Spinal cord (tissue), 10 donors: ENCODE measurements around the gene PRSS56. TPM values are rescaled to one million over a fixed set of nuclear protein-coding genes. Genes with fewer than 3 reads are reported as not detected.

Experiments used
- DNase-seq, 6 donors: peaks; one replicate each; pipeline versions ENCODE4 v3.0.0 to v3.0.0-alpha.2; 2013 to 2015; ENCODE audit warnings: low spot score in 6 of 6, low read depth in 4 of 6
- H3K27ac ChIP-seq: one replicate; pipeline ENCODE4 v1.5.1; 2013; ENCODE audit warnings: low read depth, low read length, control low read depth
- H3K27me3 ChIP-seq: one replicate; pipeline ENCODE4 v1.6.1; 2013; ENCODE audit warnings: low read length; ENCODE audit not compliant: control insufficient read depth, insufficient read depth
- H3K36me3 ChIP-seq: one replicate; pipeline ENCODE4 v1.6.1; 2013; ENCODE audit warnings: low read length; ENCODE audit not compliant: control insufficient read depth, insufficient read depth
- H3K4me1 ChIP-seq: one replicate; pipeline ENCODE4 v1.6.1; 2013; ENCODE audit warnings: low read length; ENCODE audit not compliant: control insufficient read depth, insufficient read depth
- H3K4me3 ChIP-seq: one replicate; pipeline ENCODE4 v1.5.1; 2013; ENCODE audit warnings: low read depth, low read length, control low read depth
- H3K9me3 ChIP-seq: one replicate; pipeline ENCODE4 v1.6.1; 2013; ENCODE audit warnings: low read length; ENCODE audit not compliant: control insufficient read depth, insufficient read depth
- WGBS: methylation state at CpG from one replicate; pipeline ENCODE4 v1.1.5; 2013; ENCODE audit warnings: missing lambda C conversion rate; ENCODE audit not compliant: insufficient coverage; 5-methylcytosine and 5-hydroxymethylcytosine counted together
- polyA plus RNA-seq, 2 donors: library from polyadenylated mRNA; unstranded; fragments of 120-200 nt; gene quantifications; one replicate each; pipeline ENCODE4 v1.2.1, GENCODE V29; 2013; ENCODE audit not compliant: insufficient read length in 2 of 2
- total RNA-seq, 2 donors: library from RNA; depleted of rRNA in 1 of 2; stranded (reverse); fragments of 120-200 nt in 1 of 2; fragments of >200 nt in 1 of 2; gene quantifications; one replicate each; pipeline versions ENCODE4 v1.2.3 to v1.2.4, GENCODE V29; 2013 to 2014
- donor health status: healthy.

Gene PRSS56
- total and polyA plus RNA-seq, 4 donors: 0.89 to 5.8 (median 3.1) TPM

- under 1% methylated on average over 72 of the region's 75 CpGs for WGBS
- Histone ChIP-seq H3K4me3 (no peak overlapping the region), H3K27ac (no peak overlapping the region), H3K36me3 (peaks cover 5% of the 10 kb centered on the region), H3K9me3 (no peaks in the 10 kb centered on the region), H3K27me3 (peaks cover 36% of the 10 kb centered on the region), H3K4me1 (peaks cover 41% of the 10 kb centered on the region)
- peak in 2 of 6 donors; percentile 67 to 83 for DNase-seq
These were observed 3.8 kb downstream of the PRSS56 start for GRCh38 chr2:232523682-232524597.

DNA sequence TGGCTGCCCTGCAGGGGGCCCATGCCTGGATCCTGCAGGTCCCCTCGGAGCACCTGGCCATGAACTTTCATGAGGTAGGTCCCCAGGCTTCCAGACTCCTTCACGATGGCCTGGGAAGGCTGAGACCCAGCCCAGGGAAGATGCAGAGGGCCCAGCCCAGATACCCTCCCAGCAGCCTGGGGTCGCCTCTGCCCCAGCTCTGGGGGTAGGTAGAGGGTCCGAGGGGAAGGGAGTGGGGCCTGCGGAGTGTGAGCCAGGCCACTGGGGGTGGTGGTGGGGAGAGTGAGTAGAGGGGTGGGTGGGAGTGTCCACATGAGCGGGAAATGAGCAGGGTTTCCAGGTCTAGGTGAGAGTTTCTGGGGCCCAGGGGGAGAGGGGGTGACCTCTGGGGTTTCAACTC, 4.6 kb downstream of the PRSS56 start:
- 72% methylated on average over 6 of the region's 6 CpGs for WGBS
- peaks cover 36% of the 10 kb centered on the region for H3K4me1 ChIP-seq
- no peak overlapping the region for H3K4me3 ChIP-seq
- peaks cover 5% of the 10 kb centered on the region for H3K36me3 ChIP-seq
- H3K27ac ChIP-seq: no peak overlapping the region
- no peak for DNase-seq
- H3K9me3 ChIP-seq: no peaks in the 10 kb centered on the region
- peaks cover 36% of the 10 kb centered on the region for H3K27me3 ChIP-seq

GRCh38 chr2:232525199-232525598, 5.0 kb downstream of the PRSS56 start:
- WGBS: 81% methylated on average over 13 of the region's 14 CpGs

DNA sequence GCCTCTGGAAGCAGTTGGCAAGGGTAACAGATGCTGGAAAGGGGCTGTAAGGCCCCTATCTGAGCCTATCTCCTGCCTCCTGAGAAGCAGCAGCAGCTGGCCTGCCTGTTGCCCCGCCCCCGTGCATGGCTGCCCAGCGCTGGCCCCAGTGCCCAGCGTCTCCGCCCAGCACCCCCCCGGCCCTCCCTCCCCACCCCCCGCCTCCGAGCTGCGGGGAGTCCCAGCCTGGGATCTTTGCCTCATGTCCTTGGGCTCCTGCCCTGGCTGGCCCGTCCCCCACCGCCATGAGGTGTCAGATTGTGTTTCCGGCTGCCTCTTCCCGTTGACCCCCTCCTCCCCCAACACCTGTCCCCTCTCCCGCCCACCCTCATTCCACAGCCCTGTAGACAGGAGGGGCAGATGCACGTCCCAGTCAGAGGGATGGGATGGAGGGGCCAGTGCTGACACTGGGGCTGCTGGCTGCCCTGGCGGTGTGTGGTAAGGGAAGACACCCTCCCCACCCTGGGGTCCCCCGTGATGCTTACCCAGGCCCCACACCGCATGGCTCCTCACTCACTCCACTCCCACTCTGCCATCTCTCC, 5.7 kb downstream of the PRSS56 start, which contains the start of gene CHRND:
TSS of gene CHRND (plus strand) at position 370 of the 581 bp plus-strand sequence. CDS start at position 426, 56 bp downstream.
- no peak within 1 kb of the TSS for H3K27ac ChIP-seq
- no peak within 1 kb of the TSS for H3K4me3 ChIP-seq
- H3K4me1 ChIP-seq: peaks cover 35% of the 10 kb centered on the region
- no peaks in the 10 kb centered on the region for H3K9me3 ChIP-seq
- H3K27me3 ChIP-seq: peaks cover 36% of the 10 kb centered on the region
- 8% methylated on average over 9 of the region's 18 CpGs for WGBS
- DNase-seq: no peak
- peaks cover 5% of the 10 kb centered on the region for H3K36me3 ChIP-seq

More at GRCh38 chr2:232525199-232525598, 5.0 kb downstream of the PRSS56 start:
- H3K27ac ChIP-seq: no peak overlapping the region
- H3K36me3 ChIP-seq: peaks cover 5% of the 10 kb centered on the region
- no peak overlapping the region for H3K4me3 ChIP-seq
- H3K9me3 ChIP-seq: no peaks in the 10 kb centered on the region
- no peak for DNase-seq
- peaks cover 35% of the 10 kb centered on the region for H3K4me1 ChIP-seq
- H3K27me3 ChIP-seq: peaks cover 36% of the 10 kb centered on the region

GRCh38 chr2:232526372-232526941, 6.3 kb downstream of the PRSS56 start:
- DNase-seq: no peak
- H3K36me3 ChIP-seq: peaks cover 5% of the 10 kb centered on the region

DNA sequence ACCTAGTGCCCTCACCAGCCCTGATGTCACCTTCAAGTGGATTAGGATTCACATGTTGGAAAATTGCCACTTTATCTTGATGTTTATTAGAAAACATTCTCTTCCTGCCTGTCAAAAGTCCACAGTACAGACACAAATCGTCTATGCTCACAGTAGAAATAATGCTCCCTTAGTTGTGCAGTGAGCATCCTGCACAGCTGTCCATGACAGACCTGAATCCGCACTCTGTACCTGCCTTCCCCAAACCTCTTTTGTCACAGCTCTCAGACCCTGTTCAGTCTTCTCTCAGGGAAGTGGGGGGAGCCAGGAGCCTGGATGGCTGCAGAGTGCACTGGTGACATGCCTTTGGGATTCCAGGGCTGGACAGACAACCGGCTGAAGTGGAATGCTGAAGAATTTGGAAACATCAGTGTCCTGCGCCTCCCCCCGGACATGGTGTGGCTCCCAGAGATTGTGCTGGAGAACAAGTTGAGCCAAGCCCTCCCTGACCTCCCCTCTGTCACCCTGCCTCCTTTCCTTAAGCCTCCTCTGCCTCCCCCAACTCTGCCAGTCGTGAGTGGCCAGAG, 7.8 kb downstream of the PRSS56 start:
- peaks cover 5% of the 10 kb centered on the region for H3K36me3 ChIP-seq
- WGBS: 75% methylated on average over 6 of the region's 6 CpGs
- no peak overlapping the region for H3K27ac ChIP-seq
- no peak for DNase-seq
- H3K4me1 ChIP-seq: peaks cover 18% of the 10 kb centered on the region
- H3K9me3 ChIP-seq: no peaks in the 10 kb centered on the region
- H3K4me3 ChIP-seq: no peak overlapping the region
- H3K27me3 ChIP-seq: peaks cover 23% of the 10 kb centered on the region

More at GRCh38 chr2:232526372-232526941, 6.3 kb downstream of the PRSS56 start:
- peaks cover 33% of the 10 kb centered on the region for H3K4me1 ChIP-seq
- no peak overlapping the region for H3K4me3 ChIP-seq
- WGBS: 58% methylated on average over 7 of the region's 13 CpGs
- no peak overlapping the region for H3K27ac ChIP-seq
- peaks cover 31% of the 10 kb centered on the region for H3K27me3 ChIP-seq
- H3K9me3 ChIP-seq: no peaks in the 10 kb centered on the region

DNA sequence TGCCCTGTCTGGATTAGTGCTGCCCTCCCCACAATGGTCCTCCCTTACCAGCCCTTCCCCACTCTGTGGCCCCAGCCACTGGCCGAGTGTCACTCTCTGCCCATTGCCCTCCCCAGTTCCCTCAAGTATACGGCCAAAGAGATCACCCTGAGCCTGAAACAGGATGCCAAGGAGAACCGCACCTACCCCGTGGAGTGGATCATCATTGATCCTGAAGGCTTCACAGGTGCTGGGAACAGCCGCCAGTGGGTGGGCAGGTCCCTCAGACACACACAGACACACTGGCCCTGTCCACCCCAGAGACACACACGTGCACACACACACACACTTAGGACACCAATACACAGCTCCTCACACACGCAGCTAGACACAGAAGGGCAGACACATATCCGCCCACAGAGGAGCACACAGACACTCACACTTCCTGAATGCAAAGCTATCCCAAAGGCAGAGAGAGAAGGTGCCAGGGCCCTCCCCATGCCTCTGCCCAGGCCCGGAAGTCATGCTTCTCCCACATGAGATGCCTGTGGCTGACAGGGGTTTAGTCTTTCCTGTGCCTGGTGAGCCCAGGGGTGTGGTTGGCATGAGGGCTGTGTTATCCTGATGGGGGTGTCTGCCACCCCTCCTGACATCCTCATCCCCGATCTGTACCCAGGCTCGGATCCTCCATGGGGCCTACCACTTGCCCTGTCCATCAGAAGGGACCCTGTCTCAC, 8.7 kb downstream of the PRSS56 start:
- no peak for DNase-seq

GRCh38 chr2:232529806-232530547, 9.8 kb downstream of the PRSS56 start:
- Histone ChIP-seq H3K9me3 (no peaks in the 10 kb centered on the region), H3K4me3 (no peak overlapping the region), H3K27me3 (peaks cover 5% of the 10 kb centered on the region), H3K36me3 (peaks cover 2% of the 10 kb centered on the region), H3K27ac (no peak overlapping the region), H3K4me1 (no peaks in the 10 kb centered on the region)
- 88% methylated on average over 16 of the region's 17 CpGs for WGBS
- DNase-seq: no peak

More for the DNA sequence above, 8.7 kb downstream of the PRSS56 start:
- H3K27ac ChIP-seq: no peak overlapping the region
- peaks cover 5% of the 10 kb centered on the region for H3K36me3 ChIP-seq
- peaks cover 10% of the 10 kb centered on the region for H3K4me1 ChIP-seq
- H3K4me3 ChIP-seq: no peak overlapping the region
- H3K9me3 ChIP-seq: no peaks in the 10 kb centered on the region
- peaks cover 14% of the 10 kb centered on the region for H3K27me3 ChIP-seq
- WGBS: 87% methylated on average over 9 of the region's 11 CpGs
